KOPT-K1 (cell line): ENCODE data around the gene HEATR5A.
"Not testable (repeated sequence)": the region's sequence is repeated elsewhere in the genome, so short reads cannot be mapped to it uniquely, and the experiment has no call there.

Experiments used
- H3K27ac ChIP-seq: fragments of 200-600 bp; sonication (generic); 2 replicates; pipeline ENCODE4 v1.5.1; 2016; ENCODE audit warnings: antibody characterized with exemption, mild to moderate bottlenecking, low read depth, low read length; ENCODE audit not compliant: poor library complexity, severe bottlenecking
- H3K36me3 ChIP-seq: fragments of 200-600 bp; sonication (generic); 2 replicates; pipeline ENCODE4 v1.5.1; 2017; ENCODE audit warnings: antibody characterized with exemption, mild to moderate bottlenecking, low read length, moderate library complexity; ENCODE audit not compliant: insufficient read depth
- H3K9me3 ChIP-seq: fragments of 200-600 bp; sonication (generic); 2 replicates; pipeline ENCODE4 v1.5.1; 2017; ENCODE audit warnings: antibody characterized with exemption, low read length, mild to moderate bottlenecking; ENCODE audit not compliant: insufficient read depth, poor library complexity, severe bottlenecking

HEATR5A gene

GRCh38 chr14:31420319-31421111 is at the start of gene HEATR5A:
Gene HEATR5A (minus strand): TSS chr14:31420550. CDS start chr14:31402975, 17,575 bp downstream.
- Histone ChIP-seq H3K9me3 (no peaks in the 10 kb centered on the region), H3K36me3 (no peaks in the 10 kb centered on the region), H3K27ac (peak within 1 kb of the TSS; percentile 39)

GRCh38 chr14:31466554-31466953 is 46.2 kb upstream of the HEATR5A start:
- Histone ChIP-seq H3K27ac (no peak overlapping the region), H3K36me3 (no peaks in the 10 kb centered on the region), H3K9me3 (peaks cover 6% of the 10 kb centered on the region)

GRCh38 chr14:31465111-31465510 is 44.8 kb upstream of the HEATR5A start:
- Histone ChIP-seq H3K9me3 (peaks cover 6% of the 10 kb centered on the region), H3K36me3 (no peaks in the 10 kb centered on the region), H3K27ac (no peak overlapping the region)

DNA sequence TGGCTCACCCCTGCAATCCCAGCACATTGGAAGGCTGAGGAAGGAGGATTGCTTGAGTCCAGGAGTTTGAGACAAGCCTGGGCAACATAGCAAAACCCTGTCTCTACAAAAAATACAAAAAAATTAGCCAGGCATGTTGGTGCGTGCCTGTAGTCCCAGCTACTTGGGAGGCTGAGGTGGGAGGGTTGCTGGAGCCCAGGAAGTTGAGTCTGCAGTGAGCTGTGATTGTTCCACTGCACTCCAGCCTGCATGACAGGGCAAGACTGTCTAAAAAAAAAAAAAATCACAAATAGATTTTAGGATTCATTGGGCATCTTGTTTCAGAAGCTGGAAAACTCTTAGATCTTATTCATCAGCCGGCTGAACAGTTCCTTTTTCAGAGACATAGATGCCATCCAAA is 42.1 kb upstream of the HEATR5A start:
- H3K27ac ChIP-seq, H3K36me3 ChIP-seq, H3K9me3 ChIP-seq: not testable (repeated sequence)

- H3K36me3 ChIP-seq = no peaks in the 10 kb centered on the region
- H3K9me3 ChIP-seq = no peaks in the 10 kb centered on the region
- no peak overlapping the region for H3K27ac ChIP-seq
These were observed 41.2 kb upstream of the HEATR5A start for GRCh38 chr14:31461545-31461944.

GRCh38 chr14:31457665-31458659 is 37.6 kb upstream of the HEATR5A start:
- Histone ChIP-seq H3K36me3 (peaks cover 2% of the 10 kb centered on the region; the same call in 1 of the 2 replicates), H3K9me3 (no peaks in the 10 kb centered on the region), H3K27ac (peak overlapping the region; percentile 70)

DNA sequence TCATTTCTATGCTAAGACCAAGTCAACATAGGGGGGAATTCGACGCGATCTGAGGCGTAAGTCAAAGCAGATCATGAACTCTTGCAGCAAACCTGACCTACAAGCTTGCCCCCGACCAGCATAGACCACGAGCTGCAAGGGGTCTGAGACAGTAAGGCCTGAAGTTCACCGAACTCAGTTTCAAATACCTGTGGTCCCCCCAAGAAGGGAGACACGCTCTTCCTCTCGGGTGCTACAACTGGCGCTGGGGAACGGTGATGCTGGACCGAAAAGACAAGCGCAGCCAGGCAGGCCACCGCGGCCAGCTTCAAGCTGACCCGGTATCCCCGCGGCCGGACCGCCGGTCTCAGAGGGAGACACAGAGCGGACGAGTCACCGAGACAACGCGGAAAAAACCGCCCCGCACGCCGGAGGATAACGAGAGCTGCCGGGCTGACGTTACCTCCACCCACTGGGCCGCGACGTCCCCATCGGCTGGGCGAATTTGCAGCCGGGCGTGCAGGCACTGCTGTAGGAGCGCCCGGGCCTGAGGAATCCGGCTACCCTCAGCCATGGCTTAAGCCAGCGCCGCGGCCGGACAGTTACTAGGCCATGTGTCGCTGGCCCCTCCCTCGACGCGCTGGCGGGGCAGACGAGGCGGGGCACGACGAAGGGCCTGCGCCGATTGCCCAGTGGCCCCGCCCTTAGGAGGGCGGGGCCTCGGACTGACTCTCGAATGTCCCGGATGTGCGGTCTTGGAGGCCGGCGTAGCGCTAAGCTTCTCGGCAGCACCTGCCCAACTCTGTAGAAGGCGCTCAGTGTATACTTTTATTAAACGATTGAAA is 36.7 kb upstream of the HEATR5A start, which contains the start of gene DTD2:
DTD2 (minus strand) TSS at position 666 of the 824 bp plus-strand sequence; CDS start at position 553, 113 bp downstream.
- H3K27ac ChIP-seq = peak within 1 kb of the TSS; percentile 70
- H3K36me3 ChIP-seq = peaks cover 11% of the 10 kb centered on the region
- no peaks in the 10 kb centered on the region for H3K9me3 ChIP-seq

DNA sequence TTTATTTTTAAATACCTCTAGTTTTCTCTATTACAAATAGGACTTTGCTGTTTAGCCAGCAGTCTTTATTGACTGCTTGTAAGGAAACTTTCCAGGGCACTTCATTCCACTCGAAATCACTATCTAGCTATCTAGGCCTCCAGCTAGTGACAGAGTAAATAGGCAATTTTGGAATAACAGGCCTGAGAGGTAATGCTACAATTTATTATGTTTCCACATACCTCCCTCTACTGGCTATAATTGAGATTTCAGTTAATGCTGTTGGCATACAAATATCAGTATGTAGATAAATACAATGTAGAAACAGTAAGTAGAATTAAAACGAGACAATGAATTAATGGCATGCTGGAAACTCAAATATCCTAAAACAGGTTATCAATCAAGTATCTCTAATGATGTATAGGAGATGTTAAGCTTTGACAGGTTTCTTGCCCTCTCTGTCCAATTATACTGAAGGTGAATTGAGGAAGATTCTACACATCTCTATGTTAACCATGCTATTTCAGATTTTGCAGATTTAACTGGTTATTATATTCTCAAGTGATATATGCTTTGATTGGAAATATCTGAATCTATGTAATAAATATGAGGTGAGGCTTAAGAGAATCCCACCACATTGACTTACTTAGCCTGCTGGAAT is 29.7 kb upstream of the HEATR5A start:
- H3K9me3 ChIP-seq = no peaks in the 10 kb centered on the region
- H3K36me3 ChIP-seq = peaks cover 54% of the 10 kb centered on the region
- H3K27ac ChIP-seq = no peak overlapping the region

- no peaks in the 10 kb centered on the region for H3K9me3 ChIP-seq
- H3K27ac ChIP-seq = no peak overlapping the region
- H3K36me3 ChIP-seq = peaks cover 54% of the 10 kb centered on the region
These were observed 28.8 kb upstream of the HEATR5A start for GRCh38 chr14:31449136-31449535.

DNA sequence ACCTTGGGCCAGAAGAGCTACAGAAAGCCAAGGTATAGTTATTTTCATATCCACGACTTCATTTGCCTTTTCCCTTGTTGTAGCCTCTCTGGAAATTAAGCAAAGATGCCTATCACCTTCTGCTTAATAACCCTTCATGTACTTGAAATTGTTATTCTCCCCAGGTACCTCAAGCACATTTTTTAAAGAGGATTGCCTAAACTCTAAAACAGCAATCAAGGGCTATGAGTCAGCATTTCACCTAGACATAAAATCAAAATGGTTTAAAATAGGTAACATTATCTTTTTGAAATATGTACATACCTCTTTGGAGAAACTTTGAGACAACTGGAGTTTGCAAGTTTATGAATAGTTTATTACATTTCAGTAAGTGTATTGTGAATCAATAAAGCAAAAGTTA is 25.4 kb upstream of the HEATR5A start:
- H3K27ac ChIP-seq = no peak overlapping the region
- peaks cover 30% of the 10 kb centered on the region for H3K36me3 ChIP-seq
- no peaks in the 10 kb centered on the region for H3K9me3 ChIP-seq

GRCh38 chr14:31442284-31442683 is 21.9 kb upstream of the HEATR5A start:
- Histone ChIP-seq H3K36me3 (peaks cover 10% of the 10 kb centered on the region; the same call in 1 of the 2 replicates), H3K9me3 (peaks cover 9% of the 10 kb centered on the region), H3K27ac (no peak overlapping the region)

DNA sequence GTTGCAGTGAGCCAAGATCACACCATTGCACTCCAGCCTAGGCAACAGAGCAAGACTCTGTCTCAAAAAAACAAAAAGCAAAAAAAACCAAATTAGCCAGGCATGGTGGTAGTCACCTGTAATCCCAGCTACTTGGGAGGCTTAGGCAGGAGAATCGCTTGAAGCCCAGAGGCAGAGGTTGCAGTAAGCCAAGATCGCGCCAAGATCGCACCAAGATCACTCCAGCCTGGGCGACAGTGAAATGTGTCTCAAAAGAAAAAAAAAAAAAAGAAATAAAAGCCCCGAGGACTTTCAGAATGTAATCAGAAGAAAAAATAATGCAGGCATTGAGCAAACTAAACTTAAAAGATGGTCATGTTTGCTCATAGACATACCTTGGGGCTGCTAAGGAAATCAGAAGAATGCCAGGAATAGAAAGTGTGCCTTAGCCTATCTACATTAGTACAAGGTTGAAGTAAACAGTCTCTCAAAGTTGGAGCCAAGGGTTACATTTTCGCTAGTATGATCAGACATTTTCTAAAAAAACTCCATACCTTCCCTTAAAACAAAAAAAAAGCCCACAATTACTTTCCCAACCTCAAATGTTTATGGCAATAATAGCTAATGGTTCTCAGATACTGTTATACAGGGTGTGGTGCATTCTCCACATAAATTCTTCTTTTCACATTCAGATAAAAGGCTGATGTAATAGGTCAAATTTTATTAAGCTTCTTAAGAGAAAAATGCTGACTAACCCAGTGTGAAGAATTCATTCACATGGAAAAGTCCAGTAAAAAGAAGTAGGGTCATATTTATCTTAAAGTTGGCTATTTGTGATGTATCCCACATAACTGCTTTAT is 21.1 kb upstream of the HEATR5A start:
- H3K27ac ChIP-seq = no peak overlapping the region
- H3K36me3 ChIP-seq = peaks cover 10% of the 10 kb centered on the region; the same call in 1 of the 2 replicates
- peaks cover 9% of the 10 kb centered on the region for H3K9me3 ChIP-seq

GRCh38 chr14:31440280-31440679 is 19.9 kb upstream of the HEATR5A start:
- Histone ChIP-seq H3K27ac (no peak overlapping the region), H3K36me3 (peaks cover 5% of the 10 kb centered on the region; the same call in 1 of the 2 replicates), H3K9me3 (peaks cover 9% of the 10 kb centered on the region)
